Measurements from ENCODE around the gene PNLIPRP3.
A peak's percentile ranks its signal among the peaks of the same experiment; 100 is the strongest.

PNLIPRP3 gene

GRCh38 chr10:116521424-116522290 lies 94.0 kb downstream of the PNLIPRP3 start:
- DNase-seq = peak; percentile 37

- no peak for DNase-seq
These were observed 95.2 kb downstream of the PNLIPRP3 start for GRCh38 chr10:116522803-116523381.

- no peak for DNase-seq
These were observed 97.1 kb downstream of the PNLIPRP3 start for GRCh38 chr10:116524736-116525135.

- no peak for DNase-seq
These were observed 98.6 kb downstream of the PNLIPRP3 start for GRCh38 chr10:116526219-116526618.
